Neuron (in vitro differentiated cells): ENCODE data around the gene CRY2.

Experiments used
- H2AFZ ChIP-seq: one replicate; pipeline ENCODE4 v1.6.1; 2013; ENCODE audit warnings: low read depth, mild to moderate bottlenecking, inconsistent platforms, low read length, moderate library complexity
- H3K27me3 ChIP-seq: one replicate; pipeline ENCODE4 v1.6.1; 2013; ENCODE audit warnings: low read length; ENCODE audit not compliant: insufficient read depth
- H3K36me3 ChIP-seq: one replicate; pipeline ENCODE4 v1.6.1; 2013; ENCODE audit warnings: low read length; ENCODE audit not compliant: insufficient read depth
- H3K4me1 ChIP-seq: one replicate; pipeline ENCODE4 v1.6.1; 2013; ENCODE audit warnings: low read length; ENCODE audit not compliant: insufficient read depth
- H3K4me3 ChIP-seq: 2 replicates; pipeline ENCODE4 v1.5.1; 2013; ENCODE audit warnings: mild to moderate bottlenecking, low read length, moderate library complexity
- H3K9me3 ChIP-seq: one replicate; pipeline ENCODE4 v1.6.1; 2013; ENCODE audit warnings: low read length

Gene CRY2

DNA sequence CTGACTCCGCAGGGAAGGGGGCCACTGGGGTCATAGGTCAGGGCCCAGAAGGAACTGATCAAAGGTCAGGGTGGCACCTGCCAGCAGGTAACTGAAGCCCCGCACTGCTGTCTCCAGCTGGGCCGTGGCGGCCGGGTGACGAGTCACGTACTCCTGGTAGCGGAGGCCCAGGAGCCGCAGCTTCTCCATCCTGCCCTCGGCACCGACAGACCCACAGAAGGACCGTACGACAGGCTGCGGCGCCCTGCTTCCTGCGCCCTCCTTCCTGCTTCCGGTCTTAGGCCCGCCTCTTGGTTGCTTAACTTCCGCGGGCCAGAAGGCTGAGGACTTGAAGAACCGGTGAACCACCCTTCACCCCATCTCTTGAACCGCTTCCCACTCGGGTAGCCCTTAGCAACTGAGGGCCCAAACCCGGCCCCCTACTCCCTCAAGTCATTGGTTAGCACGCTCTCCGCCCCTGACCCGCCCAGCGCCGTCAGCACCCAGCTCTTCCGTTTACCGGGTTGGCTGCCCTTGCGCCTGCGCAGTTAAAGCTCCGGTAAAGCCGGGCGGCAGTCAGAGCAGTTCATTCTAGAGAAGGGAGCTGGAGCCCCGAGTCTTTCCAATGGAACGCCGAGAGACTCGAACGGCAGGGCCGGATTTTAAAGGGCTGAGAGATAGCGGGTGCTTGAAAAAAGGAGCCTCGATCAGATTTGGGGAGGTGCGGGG, 70.5 kb downstream of the CRY2 start, which contains the start of gene PEX16:
PEX16 (minus strand) TSS at position 255 of the 708 bp plus-strand sequence; CDS start at position 189, 66 bp downstream.
- H3K4me3 ChIP-seq, result peak within 1 kb of the TSS; percentile 99
- peak within 1 kb of the TSS; percentile 80 for H2AFZ ChIP-seq

DNA sequence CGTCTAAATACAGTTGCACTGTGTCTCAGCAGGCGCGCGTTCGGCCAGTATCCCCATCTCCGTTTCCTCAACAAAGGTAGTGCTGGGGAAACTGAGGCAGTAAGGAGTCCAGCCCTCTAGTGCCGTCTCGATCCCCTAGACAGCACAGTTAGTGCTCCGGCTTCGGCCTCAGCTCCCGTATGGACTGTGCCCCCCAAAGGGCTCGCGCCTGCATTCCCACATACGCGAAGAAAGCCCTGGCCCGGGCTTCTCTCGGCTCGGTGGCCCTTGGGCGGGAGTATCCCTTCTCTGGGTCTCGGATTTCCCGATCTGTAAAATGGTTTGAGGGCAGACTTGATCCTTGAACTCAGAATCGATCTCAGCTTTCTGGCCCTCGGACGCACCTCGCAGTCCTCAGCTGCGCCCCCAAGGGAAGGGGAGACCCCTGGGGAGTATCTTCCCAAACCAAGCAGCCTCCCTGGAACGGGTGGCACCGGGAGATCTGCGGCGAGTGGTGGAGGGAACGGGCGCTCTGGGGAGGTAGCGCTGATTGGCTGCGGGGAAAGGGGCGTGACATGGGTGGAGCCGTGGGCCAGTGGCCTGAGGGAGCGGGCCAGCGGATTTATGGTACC, 71.2 kb downstream of the CRY2 start:
- Histone ChIP-seq H3K36me3 (peaks cover 21% of the 10 kb centered on the region), H3K27me3 (peaks cover 32% of the 10 kb centered on the region), H3K4me3 (peak overlapping the region; percentile 99), H2AFZ (peak overlapping the region; percentile 80), H3K9me3 (no peaks in the 10 kb centered on the region), H3K4me1 (peaks cover 19% of the 10 kb centered on the region)

More for the DNA sequence above, 70.5 kb downstream of the CRY2 start, which contains the start of gene PEX16:
- Histone ChIP-seq H3K27me3 (peaks cover 27% of the 10 kb centered on the region), H3K4me1 (peaks cover 19% of the 10 kb centered on the region), H3K9me3 (no peaks in the 10 kb centered on the region), H3K36me3 (peaks cover 22% of the 10 kb centered on the region)

GRCh38 chr11:45918962-45919675, 71.8 kb downstream of the CRY2 start:
- Histone ChIP-seq H3K4me3 (peak overlapping the region; percentile 99), H3K4me1 (peaks cover 19% of the 10 kb centered on the region), H3K36me3 (peaks cover 15% of the 10 kb centered on the region), H3K9me3 (no peaks in the 10 kb centered on the region), H3K27me3 (peaks cover 36% of the 10 kb centered on the region), H2AFZ (no peak overlapping the region)

- Histone ChIP-seq H3K9me3 (no peaks in the 10 kb centered on the region), H3K27me3 (peaks cover 44% of the 10 kb centered on the region), H3K36me3 (peaks cover 7% of the 10 kb centered on the region), H3K4me3 (no peak overlapping the region), H2AFZ (no peak overlapping the region), H3K4me1 (peaks cover 19% of the 10 kb centered on the region)
Observed at GRCh38 chr11:45919806-45920530, 72.7 kb downstream of the CRY2 start.

DNA sequence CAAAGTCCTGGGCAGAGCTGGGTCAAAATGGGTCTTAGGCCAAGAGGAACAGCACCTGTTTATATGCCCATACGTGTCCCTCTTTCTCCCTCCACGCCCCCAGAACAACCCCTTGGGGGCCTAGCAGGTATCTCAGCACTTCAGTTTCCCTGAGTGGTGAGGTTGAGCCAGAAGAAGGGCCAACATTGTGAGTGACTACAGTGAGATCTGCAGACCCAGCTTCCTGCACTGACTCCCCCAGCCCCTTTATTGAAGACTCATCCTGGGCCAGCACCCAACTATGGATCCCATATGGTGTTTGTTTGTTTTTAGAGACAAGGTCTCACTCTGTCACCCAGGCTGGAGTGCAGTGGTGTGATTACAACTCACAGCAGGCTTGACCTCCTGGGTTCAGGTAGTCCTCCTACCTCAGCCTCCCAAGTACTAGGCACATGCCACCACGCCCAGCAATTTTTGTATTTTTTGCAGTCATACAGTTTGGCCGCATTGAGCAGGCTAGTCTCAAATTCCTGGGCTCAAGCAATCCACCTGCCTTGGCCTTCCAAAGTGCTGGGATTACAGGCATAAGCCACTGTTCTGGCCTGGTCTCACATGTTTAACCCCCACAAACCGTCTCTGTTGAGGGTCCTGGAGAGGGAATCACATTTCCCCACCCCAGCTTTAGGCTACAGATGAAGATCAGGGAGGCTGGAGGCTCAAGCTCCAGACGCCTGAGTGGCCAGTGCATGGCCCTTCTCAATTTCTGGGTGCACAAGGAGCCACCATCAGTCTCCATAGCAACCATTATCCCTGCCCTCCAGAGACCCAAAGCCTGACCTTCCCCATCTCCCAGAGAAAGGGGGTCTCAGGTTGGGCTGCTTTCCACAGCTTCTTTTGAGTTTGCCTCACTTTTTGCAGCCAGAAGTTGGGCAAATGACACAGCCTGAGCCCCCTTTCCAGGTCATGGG, 73.5 kb downstream of the CRY2 start:
- no peak overlapping the region for H3K4me3 ChIP-seq
- H3K27me3 ChIP-seq, result peaks cover 46% of the 10 kb centered on the region
- H2AFZ ChIP-seq, result no peak overlapping the region
- peaks cover 3% of the 10 kb centered on the region for H3K36me3 ChIP-seq
- no peaks in the 10 kb centered on the region for H3K9me3 ChIP-seq
- H3K4me1 ChIP-seq, result peaks cover 19% of the 10 kb centered on the region

DNA sequence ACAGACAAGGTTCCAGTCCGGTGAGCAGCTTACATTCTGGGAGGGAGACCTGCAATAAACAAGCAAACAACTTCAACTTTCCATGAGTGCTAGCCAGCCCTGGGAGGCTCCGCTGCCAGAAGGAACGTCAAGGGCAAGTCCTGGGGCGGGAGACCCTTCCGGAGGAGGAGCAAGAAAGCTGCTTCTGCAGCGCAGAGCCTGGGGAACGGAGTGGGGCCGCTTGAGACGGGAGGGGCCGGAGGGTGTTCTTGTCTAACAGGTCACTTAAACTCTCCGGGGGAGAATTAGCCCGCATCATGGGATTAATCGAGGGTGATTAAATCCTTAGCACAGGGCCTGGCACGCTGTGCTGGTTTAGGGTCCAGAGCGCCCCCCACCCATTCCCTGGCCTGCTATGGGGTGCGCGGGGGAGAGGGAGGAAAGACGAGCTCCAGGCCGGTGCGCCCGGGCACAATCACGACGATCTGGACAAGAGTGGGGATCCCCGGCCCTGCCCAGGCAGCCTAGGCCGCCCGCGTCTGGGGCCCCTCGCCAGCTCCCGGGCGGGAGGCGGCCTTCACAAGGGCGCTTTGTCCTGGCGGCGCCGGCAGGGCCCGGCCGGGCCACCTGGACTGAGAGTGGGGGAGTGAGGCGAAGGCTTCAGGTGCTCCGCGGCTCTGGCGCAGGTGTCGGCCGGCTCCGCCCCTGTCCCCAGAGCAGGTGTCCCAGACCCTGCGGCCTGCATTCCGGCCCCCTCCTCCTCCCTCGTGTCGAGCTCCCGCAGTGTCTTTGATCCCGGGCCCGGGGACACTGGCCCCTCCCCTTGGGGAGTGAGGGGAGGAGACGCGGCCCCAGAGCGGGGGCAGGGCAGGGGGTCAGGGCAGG, 74.5 kb downstream of the CRY2 start:
- H3K9me3 ChIP-seq, result no peaks in the 10 kb centered on the region
- peaks cover 18% of the 10 kb centered on the region for H3K4me1 ChIP-seq
- H3K4me3 ChIP-seq, result no peak overlapping the region
- no peak overlapping the region for H2AFZ ChIP-seq
- peaks cover 46% of the 10 kb centered on the region for H3K27me3 ChIP-seq
- H3K36me3 ChIP-seq, result no peaks in the 10 kb centered on the region

DNA sequence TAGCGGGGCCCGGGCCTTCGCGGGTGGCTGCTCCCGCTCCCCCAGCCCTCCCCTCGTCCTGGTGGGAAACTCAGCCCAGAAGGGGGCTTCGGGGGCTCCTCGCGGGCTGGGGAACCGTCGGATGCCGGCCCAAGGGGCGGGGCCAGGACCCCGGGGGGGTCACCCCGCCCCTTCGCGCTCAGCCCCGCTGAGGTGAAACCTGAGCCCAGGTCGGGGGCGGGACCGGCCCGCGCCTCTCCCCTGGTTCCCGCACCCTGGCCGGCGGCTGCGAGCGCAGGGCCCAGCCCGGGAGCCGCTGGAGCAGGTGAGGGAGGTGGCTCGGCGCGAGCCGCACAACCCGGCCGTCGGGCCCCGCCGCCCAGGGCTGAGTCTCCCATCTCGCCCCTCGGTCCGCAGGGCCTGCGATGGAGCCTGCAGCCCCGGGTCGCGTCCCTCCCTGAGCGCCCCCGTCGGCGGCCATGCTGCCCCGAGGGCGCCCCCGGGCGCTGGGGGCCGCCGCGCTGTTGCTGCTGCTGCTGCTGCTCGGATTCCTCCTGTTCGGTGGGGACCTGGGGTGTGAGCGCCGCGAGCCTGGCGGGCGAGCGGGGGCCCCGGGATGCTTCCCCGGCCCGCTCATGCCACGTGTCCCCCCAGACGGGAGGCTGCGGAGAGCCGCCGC, 75.3 kb downstream of the CRY2 start, which contains the start of gene LARGE2:
LARGE2 (plus strand) TSS at position 232 of the 658 bp plus-strand sequence; CDS start at position 459, 227 bp downstream.
- Histone ChIP-seq H3K36me3 (no peaks in the 10 kb centered on the region), H3K4me1 (peaks cover 12% of the 10 kb centered on the region), H3K27me3 (peaks cover 46% of the 10 kb centered on the region), H3K4me3 (no peak within 1 kb of the TSS), H2AFZ (peak within 1 kb of the TSS; percentile 10), H3K9me3 (no peaks in the 10 kb centered on the region)

DNA sequence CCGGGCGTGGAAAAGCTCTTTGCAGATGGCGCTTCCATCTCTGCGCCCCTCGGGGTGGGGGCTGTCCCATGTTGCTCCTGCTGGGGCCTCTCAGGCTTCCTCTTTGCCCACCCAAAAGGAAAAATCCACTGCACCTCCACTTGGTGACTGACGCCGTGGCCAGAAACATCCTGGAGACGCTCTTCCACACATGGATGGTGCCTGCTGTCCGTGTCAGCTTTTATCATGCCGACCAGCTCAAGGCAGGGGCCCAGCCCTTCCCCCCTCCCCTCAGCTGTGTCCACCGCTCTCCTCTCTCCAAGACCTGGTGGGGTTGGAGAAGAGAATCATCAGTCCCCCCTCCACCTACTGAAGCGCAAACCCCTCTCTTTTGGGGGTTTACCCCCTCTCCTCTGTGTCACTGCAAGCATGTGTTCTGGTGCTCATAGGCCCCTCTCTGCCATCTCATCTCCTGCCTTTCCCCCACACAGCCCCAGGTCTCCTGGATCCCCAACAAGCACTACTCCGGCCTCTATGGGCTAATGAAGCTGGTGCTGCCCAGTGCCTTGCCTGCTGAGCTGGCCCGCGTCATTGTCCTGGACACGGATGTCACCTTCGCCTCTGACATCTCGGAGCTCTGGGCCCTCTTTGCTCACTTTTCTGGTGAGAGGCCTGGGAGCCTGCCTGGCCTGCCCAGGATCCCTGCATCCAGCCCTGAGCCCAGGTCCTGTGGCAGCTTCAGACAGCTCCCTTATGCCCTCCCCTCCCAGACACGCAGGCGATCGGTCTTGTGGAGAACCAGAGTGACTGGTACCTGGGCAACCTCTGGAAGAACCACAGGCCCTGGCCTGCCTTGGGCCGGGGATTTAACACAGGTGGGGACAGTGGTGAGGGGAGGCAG, 77.0 kb downstream of the CRY2 start:
- Histone ChIP-seq H3K27me3 (peaks cover 46% of the 10 kb centered on the region), H3K9me3 (no peaks in the 10 kb centered on the region), H3K4me1 (peaks cover 9% of the 10 kb centered on the region), H3K4me3 (no peak overlapping the region), H2AFZ (no peak overlapping the region), H3K36me3 (no peaks in the 10 kb centered on the region)

DNA sequence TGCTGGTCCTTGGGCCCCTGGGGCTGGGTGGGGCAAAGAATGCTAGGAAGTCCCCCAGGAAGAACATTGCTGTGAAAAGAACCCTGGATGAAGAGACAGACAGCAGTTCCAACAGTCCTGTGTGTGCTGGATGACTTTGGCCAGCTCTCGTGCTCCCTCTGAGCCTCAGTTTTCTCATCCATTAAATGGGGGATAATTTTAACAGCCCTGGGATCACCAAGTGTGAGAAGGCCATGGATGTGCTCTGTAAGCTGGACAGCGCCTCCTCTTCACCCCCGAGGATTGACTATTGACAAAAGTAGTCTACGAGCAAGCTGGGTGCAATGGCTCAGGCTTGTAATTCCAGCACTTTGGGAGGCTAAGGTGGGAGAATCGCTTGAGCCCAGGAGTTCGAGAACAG, 77.7 kb downstream of the CRY2 start:
- Histone ChIP-seq H2AFZ (no peak overlapping the region), H3K9me3 (no peaks in the 10 kb centered on the region), H3K27me3 (peaks cover 46% of the 10 kb centered on the region), H3K4me3 (no peak overlapping the region), H3K4me1 (peaks cover 9% of the 10 kb centered on the region), H3K36me3 (no peaks in the 10 kb centered on the region)

GRCh38 chr11:45925550-45925949, 78.3 kb downstream of the CRY2 start:
- H3K4me3 ChIP-seq, result no peak overlapping the region
- H2AFZ ChIP-seq, result no peak overlapping the region
- H3K4me1 ChIP-seq, result peaks cover 9% of the 10 kb centered on the region
- H3K36me3 ChIP-seq, result no peaks in the 10 kb centered on the region
- no peaks in the 10 kb centered on the region for H3K9me3 ChIP-seq
- peaks cover 41% of the 10 kb centered on the region for H3K27me3 ChIP-seq
